Heart left ventricle (tissue), 16 donors: Measurements from ENCODE around the gene PKN2. TPM values are rescaled to one million over a fixed set of nuclear protein-coding genes. Genes with fewer than 3 reads are reported as not detected.
A peak's percentile ranks its signal among the peaks of the same experiment; 100 is the strongest.

ENCODE experiments used
- ATAC-seq, 4 donors: fragments of 200-7000 bp; cut with Tn5 transposase; one replicate each; pipeline ENCODE4 v1.9.1; 2020 to 2022; ENCODE audit warnings: moderate library complexity in 4 of 4, mild to moderate bottlenecking in 3 of 4, moderate number of reproducible peaks in 1 of 4
- DNase-seq, 5 donors: peaks; one replicate each; pipeline ENCODE4 v3.0.0-alpha.2; 2020
- H3K27ac ChIP-seq, 12 donors: fragments of 200-600 bp; sonication (generic) in 4 of 12; one replicate each; pipeline versions ENCODE4 v1.5.0 to v1.8.0; 2016 to 2022; ENCODE audit warnings: mild to moderate bottlenecking in 2 of 12
- H3K27me3 ChIP-seq, 9 donors: fragments of 200-600 bp; sonication (generic) in 2 of 9; one replicate each; pipeline versions ENCODE4 v1.5.1 to v1.8.0; 2016 to 2022; ENCODE audit warnings: mild to moderate bottlenecking in 3 of 9
- H3K36me3 ChIP-seq, 9 donors: fragments of 200-600 bp; sonication (generic) in 2 of 9; one replicate each; pipeline versions ENCODE4 v1.5.0 to v1.8.0; 2018 to 2022; ENCODE audit warnings: mild to moderate bottlenecking in 2 of 9
- H3K4me1 ChIP-seq, 12 donors: fragments of 200-600 bp; sonication (generic) in 4 of 12; one replicate each; pipeline versions ENCODE4 v1.5.0 to v1.8.0; 2016 to 2022; ENCODE audit warnings: mild to moderate bottlenecking in 3 of 12
- H3K4me3 ChIP-seq, 12 donors: fragments of 200-600 bp; sonication (generic) in 4 of 12; one replicate each; pipeline versions ENCODE4 v1.5.0 to v1.8.0; 2017 to 2022; ENCODE audit warnings: mild to moderate bottlenecking in 9 of 12, moderate library complexity in 4 of 12
- H3K9me3 ChIP-seq, 12 donors: fragments of 200-600 bp; sonication (generic) in 4 of 12; one replicate each; pipeline versions ENCODE4 v1.5.0 to v1.8.0; 2016 to 2022; ENCODE audit warnings: mild to moderate bottlenecking in 1 of 12
- CTCF ChIP-seq, 12 donors: fragments of 200-600 bp; sonication (generic) in 4 of 12; IDR thresholded peaks; one replicate each; pipeline versions ENCODE4 v1.5.0 to v1.8.0; 2018 to 2022; ENCODE audit warnings: antibody characterized with exemption in 12 of 12, mild to moderate bottlenecking in 5 of 12
- POLR2A ChIP-seq, 2 donors: fragments of 450-650 bp; IDR thresholded peaks; one replicate each; pipeline ENCODE4 v1.6.1; 2017; ENCODE audit warnings: antibody characterized with exemption in 2 of 2, mild to moderate bottlenecking in 2 of 2, moderate library complexity in 2 of 2
- WGBS, 4 donors: extraction: QIAGEN DNeasy Blood & Tissue Kit in 2 of 4; methylation state at CpG; one replicate each; pipeline versions ENCODE4 v1.1.5 to v1.1.7; 2013 to 2018; 5-methylcytosine and 5-hydroxymethylcytosine counted together
- intact Hi-C, 10 donors: fragments of 100-400 bp; cut with DNase I; formaldehyde crosslinking; loops; one replicate each; pipeline versions ENCODE4 v1.11.1 to v1.14.2; 2022
- polyA plus RNA-seq, 2 donors: library from polyadenylated mRNA; stranded (reverse); fragments of 200-250 nt; gene quantifications; one replicate each; pipeline ENCODE4 v1.2.3, GENCODE V29; 2013
- total RNA-seq, 9 donors: library from RNA; depleted of rRNA in 2 of 9; stranded (reverse); fragments of >200 nt in 2 of 9; fragmentation: NEBNext Ultra II Directional in 3 of 9; extraction: Animal tissue kit (Norgen Biotek cat#: 25700) in 3 of 9; gene quantifications; one replicate each; pipeline versions ENCODE4 v1.1.0 to v1.2.4, GENCODE V29; 2016 to 2023
- donor health status: ischemic (EF 13 %, LVEDD 7.1; RV severe dilation, severe dysfunction).
- donor health status: healthy with polysubstance abuse.
- donor health status: DM: no; HTN: yes; CAD: no.
- donor health status: DM: no; HTN: no; CAD: no.
- donor health status: ischemic (EF 25% LVEDD 6.9; RV normal size, moderate dysfunction).
- donor health status: ischemic (EF 25% LVEDD 5.7; RV mildly dilated, moderate dysfunction).
- donor health status: healthy.
- donor health status: DM: yes; HTN: yes; CAD: no.
- donor health status: ischemic (EF 35%, LVEDD 5.7; RV mildly dilated, moderate dysfunction).
- donor health status: nonischemic (EF 11% LVEDD 7.7; RV severe dilation, severe dysfunction).
- donor health status: DM: yes; HTN: yes; CAD: no.
- donor health status: PGD.
- donor health status: ischemic (EF 29% LVEDD 5.4; RV normal size, mild dysfunction).
- donor health status: nonischemic (EF 23%, LVEDD 6.1; RV moderate dilation, normal function).

Gene PKN2
- total and polyA plus RNA-seq, 11 donors, result 7.3 to 43.8 (median 30.9) TPM

GRCh38 chr1:88731475-88732269 lies 47.6 kb downstream of the PKN2 start:
- H3K4me1 ChIP-seq, result peaks cover 0 to 41% (median 21%) of the 10 kb centered on the region in 12 donors
- peaks cover 0 to 10% (median 0%) of the 10 kb centered on the region in 9 donors for H3K36me3 ChIP-seq
- peak in 3 of 4 donors; percentile 63 to 78 (median 66) for ATAC-seq
- TF ChIP-seq POLR2A (IDR thresholded peaks at IDR 0.05) (no peak), CTCF (IDR thresholded peaks at IDR 0.05) (no peak)
- H3K27ac ChIP-seq, result peak overlapping the region in 8 of 12 donors; percentile 4 to 61 (median 18)
- DNase-seq, result peak in 1 of 5 donors; percentile 20
- no peak overlapping the region for H3K4me3 ChIP-seq
- no peaks in the 10 kb centered on the region for H3K27me3 ChIP-seq
- WGBS, 4 donors, result 10 to 22% (median 17%) methylated on average over 2 of the region's 2 CpGs
- peaks cover 0 to 26% (median 15%) of the 10 kb centered on the region in 12 donors for H3K9me3 ChIP-seq
- intact Hi-C loops, result no loop called here

GRCh38 chr1:88735382-88735781 lies 51.3 kb downstream of the PKN2 start:
- peaks cover 0 to 26% (median 15%) of the 10 kb centered on the region in 12 donors for H3K9me3 ChIP-seq
- TF ChIP-seq CTCF (IDR thresholded peaks at IDR 0.05) (no peak), POLR2A (IDR thresholded peaks at IDR 0.05) (no peak)
- ATAC-seq, result no peak
- intact Hi-C loops, result no loop called here
- H3K4me3 ChIP-seq, result no peak overlapping the region
- no peaks in the 10 kb centered on the region for H3K27me3 ChIP-seq
- H3K4me1 ChIP-seq, result peaks cover 0 to 24% (median 15%) of the 10 kb centered on the region in 12 donors
- no peaks in the 10 kb centered on the region for H3K36me3 ChIP-seq
- no peak overlapping the region for H3K27ac ChIP-seq
- no peak for DNase-seq

- no peak for TF ChIP-seq CTCF (IDR thresholded peaks at IDR 0.05)
- TF ChIP-seq POLR2A (IDR thresholded peaks at IDR 0.05), result no peak
- ATAC-seq (no peak), DNase-seq (no peak)
- H3K4me1 ChIP-seq, result peaks cover 0 to 22% (median 12%) of the 10 kb centered on the region in 12 donors
- no peak overlapping the region for H3K27ac ChIP-seq
- WGBS, 4 donors, result 97 to 100% (median 98%) methylated on average over 1 of the region's 1 CpG
- no peaks in the 10 kb centered on the region for H3K27me3 ChIP-seq
- intact Hi-C loops, result no loop called here
- no peak overlapping the region for H3K4me3 ChIP-seq
- H3K9me3 ChIP-seq, result peaks cover 0 to 26% (median 15%) of the 10 kb centered on the region in 12 donors
- H3K36me3 ChIP-seq, result no peaks in the 10 kb centered on the region
These were observed 51.8 kb downstream of the PKN2 start for GRCh38 chr1:88735909-88736308.

- TF ChIP-seq POLR2A (IDR thresholded peaks at IDR 0.05) (no peak), CTCF (IDR thresholded peaks at IDR 0.05) (peak in 8 of 12 donors; percentile 7 to 42 (median 20))
- ATAC-seq (peak in 1 of 4 donors; percentile 68), DNase-seq (no peak)
- H3K4me3 ChIP-seq, result no peak overlapping the region
- WGBS, 4 donors, result 91 to 95% (median 94%) methylated on average over 6 to 7 of the region's 7 CpGs
- intact Hi-C loops, result no loop called here
- peaks cover 0 to 21% (median 5%) of the 10 kb centered on the region in 12 donors for H3K4me1 ChIP-seq
- no peak overlapping the region for H3K27ac ChIP-seq
- H3K9me3 ChIP-seq, result peaks cover 0 to 26% (median 15%) of the 10 kb centered on the region in 12 donors
- H3K36me3 ChIP-seq, result no peaks in the 10 kb centered on the region
- H3K27me3 ChIP-seq, result no peaks in the 10 kb centered on the region
These were observed 52.7 kb downstream of the PKN2 start for GRCh38 chr1:88736633-88737248.
